SK-N-SH (cell line): Measurements from ENCODE around the gene FAM53A. TPM values are rescaled to one million over a fixed set of nuclear protein-coding genes. Genes with fewer than 3 reads are reported as not detected.

ENCODE experiments used
- CTCF ChIA-PET: fragments of 300-600, 350-600 bp; formaldehyde crosslinking; extraction: SDS; loops from one replicate; lab custom pipeline; 2021; lab: Yijun Ruan, JAX
- POLR2A ChIA-PET: fragments of 350-600 bp; sonication (Branson Sonifier 250); formaldehyde crosslinking; extraction: SDS; loops from one replicate; lab custom pipeline; 2020; ENCODE audit warnings: antibody characterized with exemption, inconsistent platforms; lab: Yijun Ruan, JAX
- DNase-seq: peaks from one replicate; pipeline ENCODE4 v3.0.0; 2012
- H2AFZ ChIP-seq: fragments of 200-600 bp; sonication (generic); 2 replicates; pipeline ENCODE4 v1.8.1; 2016; ENCODE audit warnings: antibody characterized with exemption, mild to moderate bottlenecking, low read depth
- H3F3A ChIP-seq: fragments of 200-600 bp; sonication (generic); replicated peaks from 2 replicates; pipeline ENCODE3; 2016; ENCODE audit warnings: antibody characterized with exemption, mild to moderate bottlenecking; ENCODE audit not compliant: insufficient read depth
- H3K27ac ChIP-seq, 2 experiments: fragments of 200-500 bp in 1 of 2; fragments of 200-600 bp in 1 of 2; sonication (Bioruptor generic) in 1 of 2; sonication (generic), shearing (Covaris generic) in 1 of 2; 2 replicates each; pipeline versions ENCODE4 v1.5.1 to v1.6.1; 2014 to 2016; ENCODE audit warnings: low read depth in 2 of 2, inconsistent platforms in 1 of 2, low read length in 1 of 2, mild to moderate bottlenecking in 1 of 2, mixed read lengths in 1 of 2
- H3K27me3 ChIP-seq: fragments of 200-600 bp; sonication (generic), shearing (Covaris generic); 2 replicates; pipeline ENCODE4 v1.6.1; 2016; ENCODE audit warnings: mixed run types; ENCODE audit not compliant: insufficient read depth
- H3K36me3 ChIP-seq, 2 experiments: fragments of 200-500 bp in 1 of 2; fragments of 200-600 bp in 1 of 2; sonication (Bioruptor generic) in 1 of 2; sonication (generic) in 1 of 2; replicated peaks in 1 of 2; 2 replicates each; pipeline versions ENCODE3 to v1.5.1; 2014 to 2016; ENCODE audit warnings: low read length in 1 of 2, mild to moderate bottlenecking in 1 of 2; ENCODE audit not compliant: insufficient read depth in 2 of 2, control insufficient read depth in 1 of 2
- H3K4me1 ChIP-seq, 2 experiments: fragments of 200-500 bp in 1 of 2; fragments of 200-600 bp in 1 of 2; sonication (Bioruptor generic) in 1 of 2; sonication (generic), shearing (Covaris generic) in 1 of 2; 2 replicates each; pipeline versions ENCODE4 v1.5.1 to v1.6.1; 2014 to 2016; ENCODE audit warnings: low read depth in 1 of 2, low read length in 1 of 2, mixed run types in 1 of 2; ENCODE audit not compliant: insufficient read depth in 2 of 2, control insufficient read depth in 1 of 2
- H3K4me2 ChIP-seq: fragments of 200-600 bp; sonication (generic), shearing (Covaris generic); 2 replicates; pipeline ENCODE4 v1.6.1; 2017; ENCODE audit warnings: mixed run types
- H3K4me3 ChIP-seq, 2 experiments: fragments of 200-500 bp in 1 of 2; fragments of 200-600 bp in 1 of 2; sonication (Bioruptor generic) in 1 of 2; sonication (generic), shearing (Covaris generic) in 1 of 2; 2 replicates each; pipeline versions ENCODE4 v1.5.1 to v1.8.1; 2014 to 2016; ENCODE audit warnings: low read depth in 2 of 2, inconsistent platforms in 1 of 2, low read length in 1 of 2, mild to moderate bottlenecking in 1 of 2, mixed read lengths in 1 of 2, moderate library complexity in 1 of 2
- H3K79me2 ChIP-seq: fragments of 200-600 bp; sonication (generic); 2 replicates; pipeline ENCODE4 v1.8.1; 2017; ENCODE audit warnings: mild to moderate bottlenecking; ENCODE audit not compliant: insufficient read depth
- H3K9ac ChIP-seq: fragments of 200-600 bp; sonication (generic); 2 replicates; pipeline ENCODE4 v1.6.1; 2017; ENCODE audit warnings: mixed run types
- H3K9me2 ChIP-seq: fragments of 200-600 bp; sonication (generic); 2 replicates; pipeline ENCODE4 v1.6.1; 2017; ENCODE audit warnings: mixed run types
- H3K9me3 ChIP-seq: fragments of 200-600 bp; sonication (generic); 2 replicates; pipeline ENCODE4 v1.6.1; 2017; ENCODE audit warnings: mixed run types, mild to moderate bottlenecking, moderate library complexity
- H4K20me1 ChIP-seq: fragments of 200-600 bp; sonication (generic); 2 replicates; pipeline ENCODE4 v1.6.1; 2017; ENCODE audit warnings: mild to moderate bottlenecking, mixed run types; ENCODE audit not compliant: insufficient read depth
- CTCF ChIP-seq: fragments of 200-600 bp; sonication (generic); IDR thresholded peaks from 2 replicates; pipeline ENCODE4 v1.6.1; 2017; ENCODE audit warnings: antibody characterized with exemption, mild to moderate bottlenecking, moderate library complexity
- ELF1 ChIP-seq: IDR thresholded peaks from 2 replicates; pipeline ENCODE4 v1.4.0; 2012
- EZH2phosphoT487 ChIP-seq: fragments of 200-600 bp; sonication (generic); IDR thresholded peaks from 2 replicates; pipeline ENCODE4 v1.6.1; 2017; ENCODE audit warnings: low read depth, mixed run types, mild to moderate bottlenecking, antibody characterized with exemption, moderate library complexity, borderline replicate concordance
- FOXJ3 ChIP-seq: sonication (generic); formaldehyde crosslinking; IDR thresholded peaks from 2 replicates; pipeline ENCODE4 v1.5.1; 2020; ENCODE audit warnings: mild to moderate bottlenecking, missing genetic modification reagents
- FOXM1 ChIP-seq: IDR thresholded peaks from 2 replicates; pipeline ENCODE4 v1.4.0; 2012; ENCODE audit warnings: low read depth, mild to moderate bottlenecking
- GABPA ChIP-seq: IDR thresholded peaks from 2 replicates; pipeline ENCODE4 v1.4.0; 2012; ENCODE audit warnings: low read depth, mild to moderate bottlenecking
- MAX ChIP-seq: IDR thresholded peaks from 2 replicates; pipeline ENCODE4 v1.4.0; 2012; ENCODE audit warnings: low read depth
- NRF1 ChIP-seq: IDR thresholded peaks from 2 replicates; pipeline ENCODE4 v1.6.1; 2012; ENCODE audit warnings: low read depth, mild to moderate bottlenecking, low read length
- POLR2AphosphoS5 ChIP-seq: IDR thresholded peaks from 2 replicates; pipeline ENCODE4 v1.6.1; 2012; ENCODE audit warnings: low read depth, low read length
- RAD21 ChIP-seq: IDR thresholded peaks from 2 replicates; pipeline ENCODE4 v1.6.1; 2012; ENCODE audit warnings: mild to moderate bottlenecking, low read length
- RCOR1 ChIP-seq: fragments of 150-350 bp; IDR thresholded peaks from 2 replicates; pipeline ENCODE4 v1.6.1; 2017; ENCODE audit warnings: antibody characterized with exemption, low read length
- REST ChIP-seq: IDR thresholded peaks from 2 replicates; pipeline ENCODE4 v1.6.1; 2012; ENCODE audit warnings: mild to moderate bottlenecking, low read depth, low read length, moderate library complexity
- SIN3A ChIP-seq: IDR thresholded peaks from 2 replicates; pipeline ENCODE4 v1.6.1; 2012; ENCODE audit warnings: low read depth, mild to moderate bottlenecking, low read length, moderate library complexity, borderline replicate concordance
- SMC3 ChIP-seq: IDR thresholded peaks from 2 replicates; pipeline ENCODE4 v1.6.1; 2012; ENCODE audit warnings: low read depth, low read length, improper control_type of control experiment
- TCF12 ChIP-seq: IDR thresholded peaks from 2 replicates; pipeline ENCODE4 v1.4.0; 2012
- USF2 ChIP-seq: fragments of 150-350 bp; IDR thresholded peaks from 2 replicates; pipeline ENCODE4 v1.6.1; 2017; ENCODE audit warnings: antibody characterized with exemption, low read length, low read depth, borderline replicate concordance
- YY1 ChIP-seq: IDR thresholded peaks from 2 replicates; pipeline ENCODE4 v1.4.0; 2012; ENCODE audit warnings: low read depth, mild to moderate bottlenecking
- WGBS: methylation state at CpG from one replicate; pipeline ENCODE4 v1.1.6; 2017; ENCODE audit warnings: low lambda C conversion rate; 5-methylcytosine and 5-hydroxymethylcytosine counted together
- polyA plus RNA-seq, 3 experiments: library from polyadenylated mRNA; depleted of rRNA; stranded (reverse); fragments of >200 nt; gene quantifications; 2 replicates each; pipeline ENCODE4 v1.2.3, GENCODE V29; 2012

FAM53A gene
- polyA plus RNA-seq, 1 of the 3 experiments (the other 2 are of a cell fraction) = 7.6 TPM

GRCh38 chr4:1691737-1692373 is 7.7 kb upstream of the FAM53A start:
- POLR2A ChIA-PET = no interaction called here
- Histone ChIP-seq H4K20me1 (0 out of 2 replicates have a peak, but pooled peaks cover 11% of the 10 kb centered on the region), H3K4me1 (no peaks in the 10 kb centered on the region), H3K4me3 (no peak overlapping the region), H3K9me2 (no peaks in the 10 kb centered on the region), H2AFZ (no peak overlapping the region), H3K36me3 (peaks cover 40 to 51% of the 10 kb centered on the region in 2 experiments), H3K4me2 (no peak overlapping the region), H3K79me2 (peaks cover 7% of the 10 kb centered on the region; the same call in 1 of the 2 replicates), H3K27ac (no peak overlapping the region), H3F3A (peaks cover 24% of the 10 kb centered on the region), H3K9ac (no peak overlapping the region), H3K27me3 (no peaks in the 10 kb centered on the region), H3K9me3 (no peaks in the 10 kb centered on the region)
- DNase-seq = no peak
- CTCF ChIA-PET = interaction anchor here (0.9 to 10.2 kb wide), 6 partner anchors 9 to 117 kb away, joined by 3 to 232 read pairs (median 20); partner anchors contain the start of genes FAM53A, TACC3 and TMEM129
- TF ChIP-seq MAX = no peak
- TF ChIP-seq POLR2AphosphoS5 = no peak
- TF ChIP-seq RAD21 = no peak
- TF ChIP-seq NRF1 = no peak
- TF ChIP-seq CTCF = no peak
- TF ChIP-seq TCF12 = no peak
- TF ChIP-seq YY1 = no peak
- no peak for TF ChIP-seq SIN3A
- TF ChIP-seq SMC3 = no peak
- TF ChIP-seq ELF1 = no peak
- TF ChIP-seq GABPA = no peak
- TF ChIP-seq EZH2phosphoT487 = no peak
- no peak for TF ChIP-seq FOXM1
- no peak for TF ChIP-seq RCOR1
- no peak for TF ChIP-seq USF2
- 83% methylated on average over 8 of the region's 9 CpGs for WGBS

- TF ChIP-seq TCF12 = no peak
- TF ChIP-seq FOXJ3 = no peak
- TF ChIP-seq REST = no peak
- Histone ChIP-seq H3K4me2 (no peak overlapping the region), H3K4me1 (no peaks in the 10 kb centered on the region; a peak in 1 of 4 replicates), H3K9me2 (no peaks in the 10 kb centered on the region), H4K20me1 (0 out of 2 replicates have a peak, but pooled peaks cover 11% of the 10 kb centered on the region), H3K36me3 (peaks cover 34 to 40% of the 10 kb centered on the region in 2 experiments), H3K79me2 (no peaks in the 10 kb centered on the region), H3K27me3 (no peaks in the 10 kb centered on the region), H3F3A (peaks cover 27% of the 10 kb centered on the region), H3K9me3 (no peaks in the 10 kb centered on the region), H3K4me3 (no peak overlapping the region), H3K9ac (no peak overlapping the region), H3K27ac (no peak overlapping the region), H2AFZ (no peak overlapping the region)
- DNase-seq = no peak
- whole genome bisulfite sequencing = 96% methylated on average over 3 of the region's 3 CpGs
- ChIA-PET CTCF (interaction anchor here (2.6 to 10.2 kb wide), 2 partner anchors 34 to 61 kb away, joined by 7 to 232 read pairs; partner anchors contain the start of genes TACC3 and TMEM129), POLR2A (no interaction called here)
Measured at GRCh38 chr4:1690698-1691097, 6.6 kb upstream of the FAM53A start.
